SK-N-SH (cell line): ENCODE data around the gene GPR162.

Experiments used
- CTCF ChIP-seq: fragments of 200-600 bp; sonication (generic); IDR thresholded peaks from 2 replicates; pipeline ENCODE4 v1.6.1; 2017; ENCODE audit warnings: antibody characterized with exemption, mild to moderate bottlenecking, moderate library complexity
- NFIC ChIP-seq: IDR thresholded peaks from 2 replicates; pipeline ENCODE4 v1.4.0; 2012; ENCODE audit warnings: borderline replicate concordance
- RAD21 ChIP-seq: IDR thresholded peaks from 2 replicates; pipeline ENCODE4 v1.6.1; 2012; ENCODE audit warnings: mild to moderate bottlenecking, low read length
- TAF1 ChIP-seq: IDR thresholded peaks from 2 replicates; pipeline ENCODE4 v1.6.1; 2012; ENCODE audit warnings: low read depth, mild to moderate bottlenecking, low read length, moderate library complexity, borderline replicate concordance
- TF ChIP-seq, protein P1 (sequence below): fragments of 150-350 bp; IDR thresholded peaks from 2 replicates; pipeline ENCODE4 v1.6.1; 2017; ENCODE audit warnings: antibody characterized with exemption, low read length, low read depth, borderline replicate concordance
- TF ChIP-seq, protein P2 (sequence below): IDR thresholded peaks from 2 replicates; pipeline ENCODE4 v1.4.0; 2012; ENCODE audit warnings: low read depth, borderline replicate concordance
- TF ChIP-seq, protein P3 (sequence below): IDR thresholded peaks from 2 replicates; pipeline ENCODE4 v1.4.0; 2012; ENCODE audit warnings: low read depth

DNA sequence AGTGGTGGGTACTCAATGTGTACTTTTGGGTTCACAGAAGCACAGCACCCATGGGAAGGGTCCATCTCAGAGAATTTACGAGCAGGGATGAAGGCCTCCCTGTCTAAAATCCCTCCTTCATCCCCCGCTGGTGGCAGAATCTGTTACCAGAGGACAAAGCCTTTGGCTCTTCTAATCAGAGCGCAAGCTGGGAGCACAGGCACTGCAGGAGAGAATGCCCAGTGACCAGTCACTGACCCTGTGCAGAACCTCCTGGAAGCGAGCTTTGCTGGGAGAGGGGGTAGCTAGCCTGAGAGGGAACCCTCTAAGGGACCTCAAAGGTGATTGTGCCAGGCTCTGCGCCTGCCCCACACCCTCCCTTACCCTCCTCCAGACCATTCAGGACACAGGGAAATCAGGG, 1.5 kb upstream of the GPR162 start:
- TF ChIP-seq RAD21 (no peak), CTCF (no peak), TAF1 (no peak), NFIC (no peak)
- TF ChIP-seq, protein P1, sequence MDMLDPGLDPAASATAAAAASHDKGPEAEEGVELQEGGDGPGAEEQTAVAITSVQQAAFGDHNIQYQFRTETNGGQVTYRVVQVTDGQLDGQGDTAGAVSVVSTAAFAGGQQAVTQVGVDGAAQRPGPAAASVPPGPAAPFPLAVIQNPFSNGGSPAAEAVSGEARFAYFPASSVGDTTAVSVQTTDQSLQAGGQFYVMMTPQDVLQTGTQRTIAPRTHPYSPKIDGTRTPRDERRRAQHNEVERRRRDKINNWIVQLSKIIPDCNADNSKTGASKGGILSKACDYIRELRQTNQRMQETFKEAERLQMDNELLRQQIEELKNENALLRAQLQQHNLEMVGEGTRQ: no peak
- TF ChIP-seq, protein P2, sequence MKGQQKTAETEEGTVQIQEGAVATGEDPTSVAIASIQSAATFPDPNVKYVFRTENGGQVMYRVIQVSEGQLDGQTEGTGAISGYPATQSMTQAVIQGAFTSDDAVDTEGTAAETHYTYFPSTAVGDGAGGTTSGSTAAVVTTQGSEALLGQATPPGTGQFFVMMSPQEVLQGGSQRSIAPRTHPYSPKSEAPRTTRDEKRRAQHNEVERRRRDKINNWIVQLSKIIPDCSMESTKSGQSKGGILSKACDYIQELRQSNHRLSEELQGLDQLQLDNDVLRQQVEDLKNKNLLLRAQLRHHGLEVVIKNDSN: no peak
- TF ChIP-seq, protein P3, sequence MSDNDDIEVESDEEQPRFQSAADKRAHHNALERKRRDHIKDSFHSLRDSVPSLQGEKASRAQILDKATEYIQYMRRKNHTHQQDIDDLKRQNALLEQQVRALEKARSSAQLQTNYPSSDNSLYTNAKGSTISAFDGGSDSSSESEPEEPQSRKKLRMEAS: no peak
